Stimulated activated naive CD8-positive, alpha-beta T cell treated with anti-CD3 and anti-CD28 coated beads, Interleukin-15, amount 100 ng/mL, for 72 hours (primary cell): Measurements from ENCODE around the gene EFNA2.
"Not testable (repeated sequence)": the region's sequence is repeated elsewhere in the genome, so short reads cannot be mapped to it uniquely, and the experiment has no call there.

Source experiments
- ATAC-seq: fragments of 150-1000 bp; cut with Tn5 transposase; 2 replicates; pipeline ENCODE4 v1.10.0; 2021; ENCODE audit warnings: mild to moderate bottlenecking, moderate library complexity
- DNase-seq, 2 donors: peaks; one replicate each; pipeline ENCODE4 v3.0.0; 2021 to 2022
- H3K27ac Mint-ChIP-seq, 2 donors: one replicate each; pipeline ENCODE4 v1.8.0; 2022; ENCODE audit warnings: mild to moderate bottlenecking in 2 of 2, mixed read lengths in 2 of 2, moderate library complexity in 2 of 2
- H3K27me3 Mint-ChIP-seq: one replicate; pipeline ENCODE4 v1.8.0; 2022; ENCODE audit warnings: mixed read lengths
- H3K4me1 Mint-ChIP-seq: one replicate; pipeline ENCODE4 v1.8.0; 2022; ENCODE audit warnings: mild to moderate bottlenecking, mixed read lengths
- H3K4me3 Mint-ChIP-seq, 2 donors: one replicate each; pipeline ENCODE4 v1.8.0; 2022; ENCODE audit warnings: mild to moderate bottlenecking in 2 of 2, mixed read lengths in 2 of 2, moderate library complexity in 1 of 2
- H3K9me3 Mint-ChIP-seq, 2 donors: one replicate each; pipeline ENCODE4 v1.8.0; 2022; ENCODE audit warnings: mixed read lengths in 2 of 2

Gene EFNA2

DNA sequence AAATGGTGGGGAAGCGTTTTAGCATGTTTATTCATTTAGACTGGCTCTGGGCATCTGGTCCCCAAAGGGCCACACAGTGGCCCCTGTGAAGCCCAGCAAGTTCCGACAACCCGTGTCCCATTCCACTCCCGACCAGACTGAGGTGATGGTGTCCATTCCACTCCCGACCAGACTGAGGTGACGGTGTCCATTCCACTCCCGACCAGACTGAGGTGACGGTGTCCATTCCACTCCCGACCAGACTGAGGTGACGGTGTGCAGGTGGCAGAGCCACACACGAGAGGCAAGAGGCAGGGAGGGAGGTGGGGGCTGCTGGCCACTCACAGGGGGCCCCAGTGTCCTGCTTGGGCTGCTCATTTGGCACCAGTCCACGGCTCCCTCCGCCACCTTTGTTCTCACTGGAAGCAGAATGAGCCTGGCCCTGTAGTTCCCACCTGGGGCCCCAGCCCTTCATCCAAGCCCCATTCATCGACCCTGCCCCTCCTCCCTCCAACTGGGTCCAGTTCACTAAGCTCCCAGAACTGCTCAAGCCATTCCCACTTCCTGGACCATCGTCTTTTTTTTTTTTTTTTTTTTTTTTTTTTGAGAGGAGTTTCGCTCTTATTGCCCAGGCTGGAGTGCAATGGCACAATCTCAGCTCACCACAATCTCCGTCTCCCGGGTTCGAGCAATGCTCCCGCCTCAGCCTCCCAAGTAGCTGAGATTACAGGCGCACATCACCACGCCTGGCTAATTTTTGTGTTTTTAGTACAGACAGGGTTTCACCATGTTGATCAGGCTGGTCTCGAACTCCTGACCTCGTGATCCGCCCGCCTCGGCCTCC, 39.2 kb upstream of the EFNA2 start:
- not testable (repeated sequence) for H3K9me3 Mint-ChIP-seq, ATAC-seq, H3K4me3 Mint-ChIP-seq, H3K27me3 Mint-ChIP-seq, H3K27ac Mint-ChIP-seq, DNase-seq
- H3K4me1 Mint-ChIP-seq, result peaks cover 36% of the 10 kb centered on the region

DNA sequence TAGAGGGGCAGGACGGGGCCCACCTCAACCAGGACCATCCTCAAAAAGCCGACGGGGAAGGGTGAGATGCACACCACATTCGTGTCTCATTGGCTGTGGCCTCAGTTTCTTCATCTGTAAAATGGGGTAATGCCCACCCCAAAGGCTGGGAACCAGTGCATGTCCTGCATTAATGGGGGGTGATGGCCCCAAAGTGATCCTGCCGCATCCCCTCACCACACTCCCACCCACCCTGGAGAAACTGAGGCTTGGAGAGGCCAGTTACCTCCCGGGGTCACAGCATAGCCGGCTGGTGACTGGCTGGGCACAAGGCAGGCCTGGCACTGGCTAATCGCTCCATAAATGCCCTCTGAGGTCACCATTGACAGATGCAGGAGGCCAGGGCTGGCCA, 37.9 kb upstream of the EFNA2 start:
- ATAC-seq (no peak), DNase-seq (no peak)
- Mint-ChIP-seq H3K4me3 (peak overlapping the region in 1 of 2 donors; percentile 35), H3K27ac (no peak overlapping the region), H3K4me1 (peaks cover 26% of the 10 kb centered on the region), H3K9me3 (no peaks in the 10 kb centered on the region), H3K27me3 (no peaks in the 10 kb centered on the region)

DNA sequence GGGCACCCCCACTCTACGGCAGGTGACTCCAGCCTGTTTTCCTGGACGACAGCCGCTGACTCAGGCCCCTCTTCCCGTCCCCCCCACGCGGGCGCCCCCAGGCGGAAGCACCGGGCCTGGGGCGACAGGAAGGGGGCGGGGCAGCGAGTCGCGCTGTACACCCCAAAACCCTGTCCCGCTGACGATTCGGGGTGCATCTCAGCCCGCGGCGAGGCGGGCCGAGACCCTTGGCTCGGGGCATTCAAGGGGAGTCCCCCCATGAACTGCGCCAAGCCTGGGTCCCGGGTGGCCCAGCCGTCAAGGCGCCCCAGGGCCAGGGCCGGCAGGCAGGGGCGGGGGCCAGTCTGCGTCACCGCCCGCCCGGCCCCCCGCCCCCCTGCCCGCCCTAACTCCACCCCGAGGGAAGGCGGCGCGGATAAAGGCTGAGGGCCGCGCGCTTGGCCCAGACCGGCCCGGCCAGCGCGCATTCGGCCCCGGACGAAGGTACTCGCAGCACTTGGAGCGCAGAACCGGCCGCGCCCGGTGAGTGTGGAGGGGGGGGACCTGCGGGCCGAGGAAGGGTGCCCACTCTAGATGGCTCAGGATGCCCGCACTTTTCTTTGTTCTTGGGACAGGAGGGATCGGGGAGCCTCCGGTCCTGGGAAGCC, 37.4 kb upstream of the EFNA2 start, which contains the start of gene MIDN:
Gene MIDN, plus strand, starts transcription at position 445 of the 647 bp plus-strand sequence. CDS start 1,714 bp downstream, outside the sequence.
- H3K9me3 Mint-ChIP-seq, result no peaks in the 10 kb centered on the region
- H3K4me3 Mint-ChIP-seq, result peak within 1 kb of the TSS; percentile 78 to 79
- ATAC-seq (peak; percentile 8), DNase-seq (peak; percentile 69 to 75)
- H3K27ac Mint-ChIP-seq, result peak within 1 kb of the TSS; percentile 52 to 95
- peaks cover 23% of the 10 kb centered on the region for H3K4me1 Mint-ChIP-seq
- no peaks in the 10 kb centered on the region for H3K27me3 Mint-ChIP-seq

DNA sequence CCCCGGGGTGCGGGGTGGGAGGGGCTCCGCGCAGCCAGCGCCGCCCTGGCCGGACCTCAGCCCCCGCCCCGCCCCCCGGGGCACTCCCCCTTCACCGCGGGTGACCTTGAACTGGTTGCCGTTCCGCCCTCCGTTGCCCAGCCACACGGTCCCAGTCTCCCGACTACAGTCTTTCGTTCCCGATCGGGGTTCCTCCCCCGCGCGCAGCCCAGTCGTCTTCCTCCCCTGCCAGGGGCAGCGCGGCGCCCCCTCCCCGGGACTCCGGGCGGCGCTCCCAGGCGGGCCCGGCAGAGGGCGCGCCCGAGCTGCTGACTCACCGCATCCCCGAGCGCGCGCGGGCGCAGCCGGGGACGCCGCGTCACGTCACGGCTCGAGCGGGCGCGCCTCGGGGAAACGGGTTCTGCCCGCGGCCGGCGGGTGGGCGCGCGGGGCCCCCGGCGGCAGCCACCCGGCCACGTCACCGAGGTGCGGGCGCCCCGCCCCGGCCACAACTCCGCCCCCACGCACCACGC, 36.8 kb upstream of the EFNA2 start:
- peak; percentile 8 for ATAC-seq

DNA sequence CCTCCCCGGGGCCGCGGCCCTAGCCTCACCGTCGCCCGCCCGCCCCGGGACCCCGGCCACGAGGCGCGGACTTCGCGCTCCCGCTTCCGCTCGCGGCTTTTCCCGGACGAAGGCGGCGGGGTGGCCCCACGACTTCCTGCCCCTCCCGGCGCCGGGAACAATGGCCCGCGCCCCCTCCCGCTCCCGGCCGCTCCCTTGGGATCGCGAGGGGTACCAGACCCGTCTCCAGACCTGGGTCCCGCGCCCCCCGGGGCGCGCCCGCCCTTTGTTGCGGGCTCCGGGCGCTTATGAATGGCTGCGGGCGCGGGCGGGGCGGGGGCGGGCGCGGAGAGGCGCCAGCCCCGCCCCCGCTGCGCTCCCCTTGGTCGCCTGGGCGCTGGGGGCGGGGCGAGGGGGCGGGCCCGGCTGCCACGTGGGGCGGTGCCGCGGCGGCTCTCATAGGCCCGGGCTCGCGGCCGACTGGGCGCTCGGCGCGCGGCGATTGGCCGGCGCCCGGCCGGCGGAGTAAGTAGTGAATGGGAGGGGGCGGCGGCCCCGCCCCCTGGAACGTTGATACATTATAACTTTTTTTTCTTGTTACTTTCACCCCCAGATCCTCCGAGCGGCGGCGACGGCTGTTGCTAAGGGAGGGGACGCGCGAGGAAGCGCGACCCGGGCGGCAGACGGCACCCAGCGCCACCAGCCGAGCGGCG, 36.2 kb upstream of the EFNA2 start:
- no peaks in the 10 kb centered on the region for H3K9me3 Mint-ChIP-seq
- peaks cover 21% of the 10 kb centered on the region for H3K4me1 Mint-ChIP-seq
- peak overlapping the region; percentile 76 to 82 for H3K4me3 Mint-ChIP-seq
- H3K27me3 Mint-ChIP-seq, result no peaks in the 10 kb centered on the region
- H3K27ac Mint-ChIP-seq, result peak overlapping the region in 1 of 2 donors; percentile 54
- ATAC-seq, result peak; percentile 53
- peak; percentile 93 to 94 for DNase-seq

More for the DNA sequence above, 36.8 kb upstream of the EFNA2 start:
- DNase-seq, result peak; percentile 85 to 90
- peak overlapping the region in 1 of 2 donors; percentile 52 for H3K27ac Mint-ChIP-seq
- peaks cover 23% of the 10 kb centered on the region for H3K4me1 Mint-ChIP-seq
- H3K27me3 Mint-ChIP-seq, result no peaks in the 10 kb centered on the region
- no peaks in the 10 kb centered on the region for H3K9me3 Mint-ChIP-seq
- peak overlapping the region; percentile 78 to 79 for H3K4me3 Mint-ChIP-seq

DNA sequence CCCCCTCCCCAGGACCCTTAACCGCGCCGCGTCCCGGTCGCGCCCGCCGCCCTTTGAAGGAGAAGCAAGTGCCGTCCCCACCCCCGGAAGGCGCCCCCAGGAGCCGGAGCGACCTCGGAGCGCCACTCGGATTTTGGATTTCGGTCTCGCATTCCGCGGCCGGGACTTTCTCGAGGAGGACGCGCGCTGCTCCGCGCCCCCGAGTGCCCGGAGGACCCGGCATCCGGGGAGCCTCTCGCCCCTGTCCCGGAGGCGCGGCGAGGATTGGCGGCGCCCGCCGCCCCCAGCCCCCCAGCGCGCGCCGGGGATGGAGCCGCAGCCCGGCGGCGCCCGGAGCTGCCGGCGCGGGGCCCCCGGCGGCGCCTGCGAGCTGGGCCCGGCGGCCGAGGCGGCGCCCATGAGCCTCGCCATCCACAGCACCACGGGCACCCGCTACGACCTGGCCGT, 35.7 kb upstream of the EFNA2 start:
- no peak for DNase-seq
- Mint-ChIP-seq H3K4me1 (peaks cover 21% of the 10 kb centered on the region), H3K9me3 (no peaks in the 10 kb centered on the region)

DNA sequence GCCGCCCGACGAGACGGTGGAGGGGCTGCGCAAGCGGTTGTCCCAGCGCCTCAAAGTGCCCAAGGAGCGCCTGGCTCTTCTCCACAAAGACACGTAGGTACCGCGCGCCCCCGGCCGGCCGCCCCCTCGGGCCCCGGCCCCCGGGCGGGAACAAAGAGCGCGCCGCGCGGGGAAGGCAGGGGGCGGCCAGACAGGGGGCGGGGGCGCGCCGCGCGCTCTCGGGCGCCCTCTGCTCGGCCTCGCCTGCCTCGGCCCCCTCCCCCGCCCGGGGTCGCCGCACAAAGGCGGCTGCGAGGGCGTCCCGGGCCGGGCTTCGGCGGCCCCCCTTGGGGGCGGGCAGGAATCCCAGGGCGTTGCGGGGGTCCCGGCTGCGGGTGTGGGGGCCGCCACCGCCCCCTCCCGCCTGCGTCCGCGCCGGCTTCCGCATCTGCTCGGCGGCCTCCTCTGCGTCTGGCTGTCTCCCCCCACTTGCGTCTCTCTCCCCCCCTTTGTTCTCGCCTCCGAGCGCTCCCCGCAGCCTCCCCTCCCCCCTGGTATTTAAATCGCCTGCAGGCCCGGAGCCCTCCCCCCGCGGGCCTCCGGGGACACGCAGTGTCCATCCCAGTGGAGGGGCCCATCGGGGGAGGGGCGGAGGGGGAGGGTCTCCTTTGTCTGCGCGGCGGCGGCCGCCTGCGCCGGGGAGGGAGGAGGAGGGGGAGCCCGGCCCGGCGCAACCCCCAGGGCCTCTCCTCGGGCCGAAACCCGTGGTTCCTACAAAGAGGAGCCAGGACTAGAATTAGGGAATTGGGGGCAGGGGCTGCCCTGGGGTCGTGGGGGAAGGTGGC, 35.0 kb upstream of the EFNA2 start:
- Mint-ChIP-seq H3K27ac (peak overlapping the region in 1 of 2 donors; percentile 95), H3K27me3 (no peaks in the 10 kb centered on the region), H3K4me3 (peak overlapping the region; percentile 95 to 98), H3K9me3 (no peaks in the 10 kb centered on the region), H3K4me1 (peaks cover 22% of the 10 kb centered on the region)
- peak; percentile 51 to 66 for DNase-seq
- no peak for ATAC-seq

More for the DNA sequence above, 35.7 kb upstream of the EFNA2 start:
- Mint-ChIP-seq H3K27ac (peak overlapping the region in 1 of 2 donors; percentile 54), H3K27me3 (no peaks in the 10 kb centered on the region), H3K4me3 (peak overlapping the region; percentile 76 to 82)
- no peak for ATAC-seq

DNA sequence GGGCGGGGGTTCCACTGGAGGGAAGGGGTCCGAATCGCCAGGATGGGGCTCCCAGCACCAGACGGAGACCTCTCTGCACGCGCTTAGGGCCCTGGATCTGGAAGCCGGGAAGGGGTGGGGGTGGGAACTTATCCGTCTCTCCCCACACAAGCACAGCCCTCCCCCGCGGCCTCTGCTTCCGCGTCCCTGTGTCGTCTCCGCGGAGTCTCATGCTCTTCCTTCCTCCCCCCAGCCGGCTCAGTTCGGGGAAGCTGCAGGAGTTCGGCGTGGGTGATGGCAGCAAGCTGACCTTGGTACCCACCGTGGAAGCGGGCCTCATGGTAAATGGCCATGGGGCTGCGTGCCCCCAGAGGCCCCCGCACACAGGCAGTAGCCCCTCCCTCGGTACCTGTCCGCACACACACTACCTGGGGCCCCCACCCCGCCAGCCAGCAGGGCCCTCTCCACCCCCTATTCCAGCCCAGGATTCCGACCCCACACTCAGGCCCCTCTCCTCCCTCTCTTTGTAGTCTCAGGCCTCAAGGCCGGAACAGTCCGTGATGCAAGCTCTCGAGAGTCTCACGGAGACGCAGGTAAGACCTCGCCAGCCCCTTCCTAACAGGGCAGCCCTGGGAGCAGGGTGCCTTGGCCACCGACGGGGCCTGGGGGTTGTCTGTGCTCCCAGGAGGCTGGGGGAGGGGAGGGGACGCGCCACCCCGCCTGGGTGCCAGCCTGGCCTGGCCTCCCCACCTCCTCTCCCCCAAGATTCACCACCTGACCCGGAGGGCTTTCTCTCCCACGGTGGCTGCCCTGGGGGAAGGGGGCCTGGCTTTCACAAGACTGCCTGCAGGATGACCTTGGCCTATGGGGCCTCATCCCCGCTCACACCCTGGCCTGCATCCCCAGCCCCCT, 34.1 kb upstream of the EFNA2 start:
- Mint-ChIP-seq H3K9me3 (no peaks in the 10 kb centered on the region), H3K4me3 (peak overlapping the region; percentile 95 to 98), H3K27me3 (no peaks in the 10 kb centered on the region), H3K4me1 (peaks cover 32% of the 10 kb centered on the region), H3K27ac (peak overlapping the region; percentile 95)
- DNase-seq (peak; percentile 70 to 76), ATAC-seq (peak; percentile 3)

DNA sequence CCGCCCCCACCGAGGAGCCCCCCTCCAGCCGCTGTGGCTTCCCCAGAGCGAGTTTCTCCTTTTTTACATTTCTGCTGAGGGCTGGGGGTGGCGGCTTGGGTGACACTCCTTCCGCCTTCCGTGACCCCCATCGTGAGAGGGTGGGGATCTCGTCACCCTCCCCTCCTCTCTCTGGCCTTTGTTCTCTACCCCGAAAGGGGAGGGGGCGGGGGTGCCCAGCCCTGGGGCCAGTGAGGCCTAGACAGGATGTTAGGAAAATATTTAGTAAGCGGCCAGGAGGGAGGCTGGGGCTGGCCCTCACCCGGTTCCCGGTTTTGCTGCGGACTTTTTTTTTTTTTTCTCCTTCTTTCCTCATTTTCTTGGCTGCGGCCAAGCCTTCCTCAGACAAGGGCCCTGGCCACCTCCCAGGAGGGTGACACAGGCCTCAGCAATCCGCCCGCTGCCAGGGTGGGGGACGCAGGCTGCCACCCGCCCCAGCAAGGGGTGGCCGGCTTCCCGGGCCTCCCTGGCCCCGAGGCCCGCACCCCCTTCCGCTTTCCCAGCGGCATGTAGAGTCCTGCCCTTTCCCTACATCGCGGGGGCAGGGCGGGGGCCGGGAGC, 33.4 kb upstream of the EFNA2 start:
- H3K4me3 Mint-ChIP-seq, result peak overlapping the region; percentile 95 to 98
- H3K9me3 Mint-ChIP-seq, result no peaks in the 10 kb centered on the region
- DNase-seq (peak; percentile 77 to 89), ATAC-seq (peak; percentile 42)
- H3K4me1 Mint-ChIP-seq, result peaks cover 35% of the 10 kb centered on the region
- no peaks in the 10 kb centered on the region for H3K27me3 Mint-ChIP-seq
- H3K27ac Mint-ChIP-seq, result peak overlapping the region; percentile 86 to 94

DNA sequence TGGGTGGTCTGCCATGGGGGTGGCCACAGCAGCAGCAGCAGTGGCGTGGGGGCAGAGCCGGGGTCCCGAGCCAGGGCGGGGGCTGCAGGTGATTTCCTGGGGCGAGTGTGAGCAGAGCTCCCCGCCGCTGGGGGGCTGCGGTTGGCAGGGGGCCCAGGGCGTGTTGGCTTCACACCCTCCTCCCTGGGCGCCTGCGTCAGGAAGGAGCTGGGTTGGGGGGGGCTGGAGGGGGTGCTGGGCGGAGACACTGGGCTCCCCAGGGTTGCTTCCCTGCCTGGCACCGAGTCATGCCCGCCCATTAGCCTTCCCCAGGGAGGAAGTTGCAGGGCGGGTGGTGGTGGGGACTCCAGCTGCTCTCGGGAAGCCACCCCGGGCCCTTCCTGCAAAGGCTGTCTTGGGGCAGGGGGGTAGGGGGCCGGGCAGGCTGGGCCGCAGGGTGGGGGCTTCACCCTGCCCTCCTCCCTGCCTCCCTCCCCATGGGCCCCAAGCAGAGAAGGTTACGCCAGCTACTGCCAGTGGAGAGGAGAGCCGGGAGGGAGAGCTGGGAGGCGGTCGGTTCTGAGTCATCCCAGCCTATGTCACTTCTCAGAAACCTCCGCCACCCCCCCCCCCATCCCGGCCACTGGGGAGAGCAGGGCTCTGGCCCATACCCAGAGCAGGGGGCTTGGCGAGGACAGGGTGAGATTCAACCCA, 32.7 kb upstream of the EFNA2 start:
- peak; percentile 60 for ATAC-seq
- Mint-ChIP-seq H3K4me3 (peak overlapping the region; percentile 95 to 98), H3K27me3 (no peaks in the 10 kb centered on the region), H3K27ac (peak overlapping the region; percentile 90 to 94), H3K4me1 (peaks cover 42% of the 10 kb centered on the region), H3K9me3 (no peaks in the 10 kb centered on the region)
- peak; percentile 75 to 87 for DNase-seq

DNA sequence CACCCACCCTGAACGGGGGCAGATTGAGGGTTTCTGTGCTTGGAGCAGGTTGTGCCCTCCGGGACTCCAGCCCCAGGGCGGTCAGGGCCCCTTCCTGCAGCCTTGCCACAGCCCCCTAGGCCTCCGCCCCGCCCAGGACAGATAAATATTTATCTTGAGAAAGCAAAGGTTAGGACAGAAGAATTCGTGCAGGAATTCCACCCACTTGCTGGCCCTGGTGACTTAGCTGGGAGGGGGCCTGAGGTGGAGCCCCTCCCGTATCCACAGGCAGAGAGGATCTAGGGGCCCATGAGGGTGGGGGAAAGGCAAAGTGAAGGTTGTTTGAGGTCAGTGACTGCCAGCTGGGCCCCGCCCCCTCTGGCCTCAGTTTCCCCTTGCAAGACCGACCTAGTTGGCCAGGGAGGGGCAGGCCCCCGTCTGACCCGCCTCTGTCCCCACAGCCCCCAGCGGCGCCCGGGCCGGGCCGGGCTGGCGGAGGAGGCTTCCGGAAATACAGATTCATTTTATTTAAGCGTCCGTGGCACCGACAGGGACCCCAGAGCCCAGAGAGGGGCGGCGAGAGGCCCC, 32.1 kb upstream of the EFNA2 start:
- Mint-ChIP-seq H3K4me3 (peak overlapping the region; percentile 83 to 98), H3K4me1 (peaks cover 48% of the 10 kb centered on the region), H3K9me3 (no peaks in the 10 kb centered on the region), H3K27me3 (no peaks in the 10 kb centered on the region), H3K27ac (peak overlapping the region; percentile 85 to 90)
- ATAC-seq (no peak), DNase-seq (no peak)

DNA sequence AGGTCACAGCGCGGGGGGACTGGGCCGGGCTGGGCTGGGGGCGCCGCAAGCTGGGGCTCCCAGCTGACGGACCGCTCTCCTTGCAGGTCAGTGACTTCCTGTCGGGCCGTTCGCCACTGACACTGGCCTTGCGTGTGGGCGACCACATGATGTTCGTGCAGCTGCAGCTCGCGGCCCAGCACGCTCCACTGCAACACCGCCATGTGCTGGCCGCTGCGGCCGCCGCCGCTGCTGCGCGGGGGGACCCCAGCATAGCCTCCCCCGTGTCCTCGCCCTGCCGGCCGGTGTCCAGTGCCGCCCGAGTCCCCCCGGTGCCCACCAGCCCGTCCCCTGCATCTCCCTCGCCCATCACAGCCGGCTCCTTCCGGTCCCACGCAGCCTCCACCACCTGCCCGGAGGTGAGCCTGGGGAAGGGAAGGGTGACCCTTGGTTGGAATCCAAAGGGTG, 31.6 kb upstream of the EFNA2 start:
- Mint-ChIP-seq H3K27ac (no peak overlapping the region), H3K9me3 (no peaks in the 10 kb centered on the region), H3K27me3 (no peaks in the 10 kb centered on the region), H3K4me1 (peaks cover 53% of the 10 kb centered on the region), H3K4me3 (no peak overlapping the region)
- ATAC-seq (no peak), DNase-seq (no peak)
